ENCODE data around the gene SPATC1L.

SPATC1L gene

GRCh38 chr21:46159841-46160656 lies 24.2 kb downstream of the SPATC1L start:
- DNase-seq: no peak

GRCh38 chr21:46159390-46159789 lies 24.9 kb downstream of the SPATC1L start:
- no peak for DNase-seq

- no peak for DNase-seq
Observed at GRCh38 chr21:46158666-46159300, 25.5 kb downstream of the SPATC1L start.

- DNase-seq: no peak
Observed at GRCh38 chr21:46157987-46158451, 26.2 kb downstream of the SPATC1L start.

DNA sequence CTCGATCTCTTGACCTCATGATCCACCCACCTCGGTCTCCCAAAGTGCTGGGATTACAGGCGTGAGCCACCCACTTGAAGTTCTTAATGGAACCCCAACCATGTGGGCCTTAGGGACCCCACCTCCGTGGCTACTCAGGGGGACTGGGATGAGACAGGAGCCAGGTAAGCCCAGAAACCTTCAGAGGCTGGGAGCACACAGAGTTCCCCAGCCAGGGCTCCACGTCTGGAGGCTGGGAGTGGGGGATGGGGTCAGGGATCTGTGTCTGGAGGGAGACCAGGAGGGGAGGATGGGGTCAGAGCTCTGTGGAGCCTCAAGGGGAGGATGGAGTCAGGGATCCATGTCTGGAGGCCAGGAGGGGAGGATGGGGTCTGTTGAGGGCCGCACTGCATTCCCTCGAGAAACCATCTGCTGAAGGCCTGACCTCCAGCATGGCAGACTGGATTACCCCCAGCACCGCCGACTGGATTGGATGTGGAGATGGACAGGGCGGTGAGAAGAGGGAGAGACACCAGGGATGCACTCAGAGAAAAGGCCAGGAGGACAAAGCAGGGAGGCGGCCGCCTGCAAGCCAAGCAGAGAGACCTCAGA lies 26.8 kb downstream of the SPATC1L start:
- no peak for DNase-seq

DNA sequence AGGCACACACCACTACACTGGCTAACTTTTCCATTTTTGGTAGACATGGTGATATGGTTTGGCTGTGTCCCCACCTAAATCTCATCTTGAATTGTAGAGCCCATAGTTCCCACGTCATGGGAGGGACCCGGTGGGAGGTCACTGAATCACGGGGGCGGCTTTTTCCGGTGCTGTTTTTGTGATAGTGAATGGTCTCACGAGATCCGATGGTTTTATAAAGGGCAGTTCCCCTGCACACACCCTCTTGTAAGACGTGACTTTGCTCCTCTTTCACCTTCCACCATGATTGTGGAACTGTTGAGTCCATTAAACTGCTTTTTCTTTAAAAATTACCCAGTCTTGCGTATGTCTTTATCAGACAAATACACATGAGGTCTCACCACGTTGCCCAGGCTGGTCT lies 27.6 kb downstream of the SPATC1L start:
- DNase-seq: no peak

DNA sequence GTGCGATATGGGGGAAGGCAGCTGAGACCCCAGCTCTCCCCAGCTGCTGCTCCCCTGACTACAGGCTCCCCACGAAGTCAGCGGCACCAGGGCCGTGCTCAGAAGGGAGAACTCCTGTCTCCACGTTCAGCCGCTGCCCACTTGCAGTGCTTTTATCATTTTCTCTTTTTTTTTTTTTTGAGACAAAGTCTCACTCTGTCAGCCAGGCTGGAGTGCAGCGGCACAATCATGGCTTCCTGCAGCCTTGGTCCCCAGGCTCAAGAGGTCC lies 27.9 kb downstream of the SPATC1L start:
- DNase-seq: no peak

GRCh38 chr21:46155514-46156377 lies 28.5 kb downstream of the SPATC1L start, which contains the start of gene FTCD:
FTCD (minus strand) TSS chr21:46155579; CDS start chr21:46155523, 56 bp downstream.
- no peak for DNase-seq

GRCh38 chr21:46154955-46155513 lies 29.2 kb downstream of the SPATC1L start:
- no peak for DNase-seq

GRCh38 chr21:46154155-46154954 lies 29.9 kb downstream of the SPATC1L start:
- no peak for DNase-seq

DNA sequence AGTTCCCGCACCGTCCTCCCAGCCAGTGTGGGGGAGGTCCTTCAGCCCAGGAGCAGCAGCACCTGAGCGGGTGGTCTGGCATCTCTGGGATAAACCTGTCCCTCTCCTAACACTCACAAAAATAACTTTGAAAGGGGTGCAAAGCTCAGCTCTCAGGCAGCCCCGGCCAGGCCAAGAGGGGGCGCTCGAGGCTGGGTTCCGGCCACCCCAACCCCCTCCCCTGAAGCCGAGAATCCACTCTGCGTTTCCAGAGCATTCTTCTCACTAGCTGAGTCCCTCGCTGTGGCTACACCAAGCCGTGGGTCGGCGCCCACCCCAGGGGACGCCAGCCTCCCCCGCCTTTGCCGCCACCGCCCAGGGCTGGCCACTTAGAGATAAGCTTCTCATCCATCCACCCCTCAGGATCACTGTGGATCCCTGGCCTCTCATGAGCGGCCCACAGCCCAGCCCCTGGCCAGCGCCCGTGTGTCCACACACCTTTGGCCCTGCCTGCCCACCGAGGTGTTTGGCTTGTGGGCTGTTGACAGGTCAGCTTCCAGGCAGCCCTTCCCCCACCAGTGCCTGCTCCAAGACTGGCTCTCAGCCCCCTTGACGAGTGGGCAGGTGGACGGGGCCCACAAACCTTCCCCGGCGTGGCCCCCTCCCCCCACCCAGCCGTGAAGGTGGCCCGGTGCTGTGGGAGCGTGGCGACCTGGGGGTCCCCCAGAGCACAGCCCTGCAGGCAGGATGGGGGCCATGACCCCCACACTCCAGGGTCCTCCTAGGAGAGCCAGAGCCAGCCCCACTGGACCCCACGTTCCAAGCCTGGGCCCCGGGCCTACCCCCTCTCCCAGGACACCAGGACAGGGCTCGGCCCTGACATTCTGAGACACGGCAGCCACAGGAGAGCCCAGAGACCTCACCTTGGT lies 30.8 kb downstream of the SPATC1L start:
- peak; percentile 13 for DNase-seq

DNA sequence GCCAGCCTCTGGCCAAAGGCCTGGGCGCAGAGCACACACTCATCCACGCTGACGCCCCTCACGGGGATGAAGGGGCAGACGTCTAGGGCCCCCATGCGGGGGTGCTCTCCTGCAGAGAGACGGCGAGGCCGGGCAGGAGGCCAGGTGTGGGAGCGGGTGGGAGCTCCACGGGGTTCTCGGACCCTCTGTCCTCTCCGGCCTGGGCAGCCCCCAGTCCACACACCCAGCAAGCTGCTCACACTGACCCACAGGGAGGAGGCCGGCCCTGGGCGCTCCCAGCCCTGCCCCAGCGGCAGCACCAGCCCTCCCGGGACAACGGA lies 31.4 kb downstream of the SPATC1L start:
- DNase-seq: no peak

- DNase-seq: no peak
Observed at GRCh38 chr21:46151989-46152926, 32.0 kb downstream of the SPATC1L start.

GRCh38 chr21:46151261-46151988 lies 32.8 kb downstream of the SPATC1L start:
- DNase-seq: peak; percentile 13

GRCh38 chr21:46150491-46151121 lies 33.7 kb downstream of the SPATC1L start:
- DNase-seq: peak; percentile 12

DNA sequence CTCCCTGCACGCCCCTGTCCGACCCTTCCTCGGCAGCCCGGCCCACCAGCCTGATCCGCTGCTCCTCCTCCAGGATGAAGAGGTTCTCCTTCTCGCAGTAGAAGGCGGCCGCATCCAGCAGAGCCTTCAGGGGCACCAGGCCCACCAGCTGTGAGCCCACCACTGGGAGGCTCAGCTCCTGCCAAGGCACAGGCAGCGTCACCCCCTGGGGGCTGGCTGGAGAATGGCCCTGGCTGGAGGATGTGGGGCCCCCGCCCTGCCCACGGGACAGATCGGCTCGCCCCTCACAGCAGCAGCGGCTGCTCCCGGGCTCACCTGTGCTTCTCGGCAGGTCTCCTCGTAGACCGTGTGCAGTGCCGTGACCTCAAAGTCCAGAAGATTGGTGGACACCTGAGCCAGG lies 34.2 kb downstream of the SPATC1L start:
- DNase-seq: peak; percentile 13

- no peak for DNase-seq
Observed at GRCh38 chr21:46149205-46149901, 34.9 kb downstream of the SPATC1L start.

DNA sequence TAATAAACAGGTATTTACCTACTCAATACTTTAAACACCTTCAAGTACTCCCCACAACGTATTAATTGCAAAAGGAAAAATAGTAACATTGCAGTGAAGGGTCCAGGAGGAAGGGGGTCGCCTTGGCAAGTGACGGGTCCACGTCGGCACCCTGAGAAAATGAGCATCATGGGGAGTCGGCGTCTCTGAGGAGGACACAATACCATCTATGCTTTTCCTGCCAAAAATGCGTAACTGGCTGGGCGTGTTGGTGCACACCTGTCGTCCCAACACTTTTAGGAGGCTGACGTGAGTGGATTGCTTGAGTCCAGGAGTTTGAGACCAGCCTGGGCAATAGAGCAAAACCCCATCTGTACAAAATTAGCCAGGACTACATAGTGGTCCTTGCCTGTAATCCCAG lies 36.2 kb downstream of the SPATC1L start:
- no peak for DNase-seq
